HEK293T (cell line): ENCODE results near the gene SORBS1.

Experiments
- ARNT ChIP-seq: fragments of 450-650 bp; IDR thresholded peaks from 2 replicates; pipeline ENCODE4 v1.6.1; 2017; ENCODE audit warnings: mild to moderate bottlenecking
- BHLHE40 ChIP-seq: fragments of 450-650 bp; IDR thresholded peaks from 2 replicates; pipeline ENCODE4 v1.6.1; 2016; ENCODE audit warnings: mild to moderate bottlenecking, moderate library complexity, borderline replicate concordance
- ELF4 ChIP-seq: fragments of 450-650 bp; IDR thresholded peaks from 2 replicates; pipeline ENCODE4 v1.6.1; 2017; ENCODE audit warnings: antibody characterized with exemption
- FOXK2 ChIP-seq: fragments of 450-650 bp; IDR thresholded peaks from 2 replicates; pipeline ENCODE4 v1.6.1; 2016; ENCODE audit warnings: mild to moderate bottlenecking
- FOXM1 ChIP-seq: fragments of 450-650 bp; IDR thresholded peaks from 2 replicates; pipeline ENCODE4 v1.6.1; 2017; ENCODE audit warnings: mild to moderate bottlenecking, borderline replicate concordance
- HDGF ChIP-seq: fragments of 450-650 bp; IDR thresholded peaks from 2 replicates; pipeline ENCODE4 v1.6.1; 2017; ENCODE audit warnings: antibody characterized with exemption, borderline replicate concordance
- L3MBTL2 ChIP-seq: fragments of 450-650 bp; conservative IDR thresholded peaks from 2 replicates; pipeline ENCODE4 v1.6.1; 2016; ENCODE audit warnings: mild to moderate bottlenecking
- LEF1 ChIP-seq: fragments of 450-650 bp; IDR thresholded peaks from 2 replicates; pipeline ENCODE4 v1.6.1; 2017; ENCODE audit warnings: mild to moderate bottlenecking, borderline replicate concordance
- NFRKB ChIP-seq: fragments of 450-650 bp; IDR thresholded peaks from 2 replicates; pipeline ENCODE4 v1.6.1; 2016; ENCODE audit warnings: mild to moderate bottlenecking, moderate library complexity
- PKNOX1 ChIP-seq: fragments of 450-650 bp; IDR thresholded peaks from 2 replicates; pipeline ENCODE4 v1.6.1; 2016
- SP1 ChIP-seq: fragments of 450-650 bp; IDR thresholded peaks from 2 replicates; pipeline ENCODE4 v1.6.1; 2017
- SUZ12 ChIP-seq: fragments of 450-650 bp; IDR thresholded peaks from 2 replicates; pipeline ENCODE4 v1.6.1; 2016; ENCODE audit warnings: mild to moderate bottlenecking
- TARDBP ChIP-seq: fragments of 450-650 bp; IDR thresholded peaks from 2 replicates; pipeline ENCODE4 v1.6.1; 2016
- ZNF384 ChIP-seq: fragments of 450-650 bp; IDR thresholded peaks from 2 replicates; pipeline ENCODE4 v1.6.1; 2016

GRCh38 chr10:95403700-95404461, 157.3 kb downstream of the SORBS1 start:
- TF ChIP-seq SUZ12 (no peak), SP1 (no peak), FOXM1 (no peak), LEF1 (no peak), TARDBP (no peak), ZNF384 (no peak), BHLHE40 (no peak), ELF4 (no peak), NFRKB (no peak), HDGF (no peak), L3MBTL2 (no peak), PKNOX1 (no peak), FOXK2 (no peak), ARNT (no peak)
